Measurements from ENCODE around the gene XRCC5. TPM values are rescaled to one million over a fixed set of nuclear protein-coding genes. Genes with fewer than 3 reads are reported as not detected.

Gene XRCC5
- total and polyA plus RNA-seq, 2 donors (not counting 3 experiments of a cell fraction or from before 2014, with no cell fraction given) = 267 to 319 TPM

DNA sequence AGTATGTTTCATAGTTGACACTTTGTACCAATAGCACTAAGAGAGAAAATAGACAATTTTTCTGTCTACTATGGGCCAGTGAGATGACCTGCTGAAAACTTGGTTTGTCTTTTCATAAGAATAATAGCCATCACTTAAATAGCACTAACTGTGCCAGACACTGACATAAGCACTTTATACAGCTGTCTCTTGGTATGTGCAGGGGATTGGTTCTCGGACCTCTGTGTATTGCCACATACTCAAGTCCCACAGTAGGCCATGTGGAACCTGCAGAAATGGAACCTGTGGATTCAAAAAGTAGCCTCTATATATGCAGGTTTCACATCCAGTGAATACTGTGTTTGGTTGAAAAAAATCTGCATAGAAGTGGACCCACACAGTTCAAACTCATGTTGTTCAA lies 126.7 kb downstream of the XRCC5 start:
- POLR2A ChIA-PET = no interaction called here
- no TSS peak for BruUV-seq (replicated peaks)
- H3K4me2 ChIP-seq (ENCODE audit: insufficient read depth, low read length) = no peak overlapping the region

More for the DNA sequence above, 126.7 kb downstream of the XRCC5 start:
- no peaks in the 10 kb centered on the region for H3K36me3 ChIP-seq (ENCODE audit: control insufficient read depth in 2 of 2, extremely low read depth in 1 of 2, insufficient read depth in 2 of 2, low read length in 2 of 2)
- no peaks in the 10 kb centered on the region for H3K27me3 ChIP-seq (ENCODE audit: control insufficient read depth in 2 of 2, insufficient read depth in 2 of 2, low read length in 2 of 2)
- H2AFZ ChIP-seq (ENCODE audit: low read depth, low read length) = no peak overlapping the region
- DNase-seq (ENCODE audit: low read depth, low spot score) (no peak), FAIRE-seq (no peak)
- intact Hi-C loops (cut with micrococcal nuclease) = no loop called here
- H3K79me2 ChIP-seq (ENCODE audit: control insufficient read depth, insufficient read depth, low read length) = no peaks in the 10 kb centered on the region
- CTCF ChIA-PET = no interaction called here
- H3K9me3 ChIP-seq (replicated peaks; ENCODE audit: control insufficient read depth, insufficient read depth, low read length) = no peaks in the 10 kb centered on the region
- H3K27ac ChIP-seq (ENCODE audit: insufficient read depth, low read depth, low read length) = no peak overlapping the region
- H3K9ac ChIP-seq (replicated peaks; ENCODE audit: extremely low read depth, insufficient read depth, low read length) = no peak overlapping the region
- dilution Hi-C loops (cut with MboI; ENCODE audit: extremely low pct_ligation_motif_present, low sequenced_read_pairs) = no loop called here
- H3K4me3 ChIP-seq (replicated peaks in 1 of 3; ENCODE audit: insufficient read depth in 1 of 3, low read depth in 1 of 3, low read length in 3 of 3) = no peak overlapping the region
- H3K9me1 ChIP-seq (replicated peaks; ENCODE audit: control insufficient read depth, extremely low read depth, insufficient read depth, low read length) = no peaks in the 10 kb centered on the region
- H3K4me1 ChIP-seq (ENCODE audit: control insufficient read depth, extremely low read depth, insufficient read depth, low read length) = no peaks in the 10 kb centered on the region
- no peaks in the 10 kb centered on the region for H4K20me1 ChIP-seq (replicated peaks; ENCODE audit: control insufficient read depth, extremely low read depth, insufficient read depth, low read length)
- TF ChIP-seq GATA2 (IDR thresholded peaks at IDR 0.05; ENCODE audit: insufficient read depth, insufficient read length, low read depth, low read length) (no peak), JUN (IDR thresholded peaks at IDR 0.05; ENCODE audit: borderline replicate concordance, insufficient read depth, insufficient read length, low read depth) (no peak), POLR2AphosphoS5 (IDR thresholded peaks at IDR 0.05; ENCODE audit: insufficient read depth, low read depth, low read length) (no peak), FOS (IDR thresholded peaks at IDR 0.05; ENCODE audit: borderline replicate concordance, insufficient read depth, low read length) (no peak), POLR2A (IDR thresholded peaks at IDR 0.05; ENCODE audit: low read depth, low read length) (no peak), EZH2 (IDR thresholded peaks at IDR 0.05; ENCODE audit: borderline replicate concordance, low read depth, low read length, severe bottlenecking) (no peak), MYC (IDR thresholded peaks at IDR 0.05; ENCODE audit: low read depth, low read length) (no peak)
- TF ChIP-seq, protein P1, sequence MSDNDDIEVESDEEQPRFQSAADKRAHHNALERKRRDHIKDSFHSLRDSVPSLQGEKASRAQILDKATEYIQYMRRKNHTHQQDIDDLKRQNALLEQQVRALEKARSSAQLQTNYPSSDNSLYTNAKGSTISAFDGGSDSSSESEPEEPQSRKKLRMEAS (IDR thresholded peaks at IDR 0.05; ENCODE audit: insufficient read depth, insufficient read length) = no peak
- TF ChIP-seq, protein P2, sequence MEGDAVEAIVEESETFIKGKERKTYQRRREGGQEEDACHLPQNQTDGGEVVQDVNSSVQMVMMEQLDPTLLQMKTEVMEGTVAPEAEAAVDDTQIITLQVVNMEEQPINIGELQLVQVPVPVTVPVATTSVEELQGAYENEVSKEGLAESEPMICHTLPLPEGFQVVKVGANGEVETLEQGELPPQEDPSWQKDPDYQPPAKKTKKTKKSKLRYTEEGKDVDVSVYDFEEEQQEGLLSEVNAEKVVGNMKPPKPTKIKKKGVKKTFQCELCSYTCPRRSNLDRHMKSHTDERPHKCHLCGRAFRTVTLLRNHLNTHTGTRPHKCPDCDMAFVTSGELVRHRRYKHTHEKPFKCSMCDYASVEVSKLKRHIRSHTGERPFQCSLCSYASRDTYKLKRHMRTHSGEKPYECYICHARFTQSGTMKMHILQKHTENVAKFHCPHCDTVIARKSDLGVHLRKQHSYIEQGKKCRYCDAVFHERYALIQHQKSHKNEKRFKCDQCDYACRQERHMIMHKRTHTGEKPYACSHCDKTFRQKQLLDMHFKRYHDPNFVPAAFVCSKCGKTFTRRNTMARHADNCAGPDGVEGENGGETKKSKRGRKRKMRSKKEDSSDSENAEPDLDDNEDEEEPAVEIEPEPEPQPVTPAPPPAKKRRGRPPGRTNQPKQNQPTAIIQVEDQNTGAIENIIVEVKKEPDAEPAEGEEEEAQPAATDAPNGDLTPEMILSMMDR (IDR thresholded peaks at IDR 0.05; ENCODE audit: extremely low read depth in 1 of 2, insufficient read depth in 1 of 2, low read depth in 1 of 2, low read length in 2 of 2) = no peak

Measured in endothelial cell of umbilical vein (primary cell).